ENCODE data around the gene LIM2.
"Not testable (repeated sequence)": the region's sequence is repeated elsewhere in the genome, so short reads cannot be mapped to it uniquely, and the experiment has no call there.

Gene LIM2

GRCh38 chr19:51407511-51408131 lies 19.8 kb upstream of the LIM2 start:
- no peak overlapping the region for H3K27ac Mint-ChIP-seq
- no peaks in the 10 kb centered on the region for H3K4me1 Mint-ChIP-seq
- peaks cover 5% of the 10 kb centered on the region for H3K36me3 Mint-ChIP-seq
- H3K9me3 Mint-ChIP-seq: peaks cover 10% of the 10 kb centered on the region
- peaks cover 7% of the 10 kb centered on the region for H3K27me3 Mint-ChIP-seq
- H3K4me3 Mint-ChIP-seq: no peak overlapping the region

DNA sequence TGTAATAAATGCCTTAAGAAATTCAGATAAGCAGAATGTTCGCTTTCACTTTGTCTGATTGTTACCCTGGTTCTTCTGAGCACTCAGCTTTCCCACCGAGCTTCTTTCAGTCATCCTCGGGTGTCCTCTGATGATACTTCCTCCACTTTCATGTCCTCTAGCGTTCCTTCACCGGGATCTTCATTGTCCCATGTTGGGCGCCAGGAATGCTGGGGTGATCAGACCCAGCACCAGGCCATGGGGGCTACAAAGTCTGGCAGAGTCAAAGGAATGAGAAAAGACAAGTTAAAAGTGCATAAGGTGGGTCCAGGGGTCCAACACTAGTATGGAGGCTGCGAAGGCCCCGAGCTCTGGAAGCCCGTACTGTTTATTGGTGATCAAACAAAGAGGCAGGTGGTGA lies 14.3 kb upstream of the LIM2 start:
- peaks cover 4% of the 10 kb centered on the region for H3K27me3 Mint-ChIP-seq
- no peak overlapping the region for H3K4me3 Mint-ChIP-seq

DNA sequence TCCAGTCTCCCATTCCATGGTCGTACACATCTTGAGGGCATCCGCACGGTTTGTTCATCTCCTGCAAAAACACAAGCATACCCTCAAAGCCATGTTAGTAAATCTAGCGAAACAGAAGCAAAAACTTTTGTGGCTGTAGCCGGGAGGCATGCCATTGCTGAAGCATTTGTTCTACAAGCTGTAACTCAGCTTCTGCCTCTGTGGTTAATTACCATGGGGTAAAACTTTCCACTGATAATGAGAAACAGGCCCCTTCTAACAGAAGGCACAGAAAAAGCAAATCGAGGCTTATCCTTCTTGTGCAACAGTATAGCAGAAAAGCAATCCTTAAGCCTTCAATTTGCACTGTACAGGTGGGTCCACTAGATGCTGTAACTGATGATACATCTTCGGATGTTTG lies 12.2 kb upstream of the LIM2 start:
- H3K36me3 Mint-ChIP-seq: peaks cover 13% of the 10 kb centered on the region
- not testable (repeated sequence) for H3K27me3 Mint-ChIP-seq, H3K4me3 Mint-ChIP-seq, H3K4me1 Mint-ChIP-seq, H3K27ac Mint-ChIP-seq
- H3K9me3 Mint-ChIP-seq: peaks cover 18% of the 10 kb centered on the region

More for the DNA sequence above, 14.3 kb upstream of the LIM2 start:
- peaks cover 13% of the 10 kb centered on the region for H3K36me3 Mint-ChIP-seq
- peaks cover 3% of the 10 kb centered on the region for H3K4me1 Mint-ChIP-seq
- H3K9me3 Mint-ChIP-seq: peaks cover 18% of the 10 kb centered on the region
- H3K27ac Mint-ChIP-seq: no peak overlapping the region

- Mint-ChIP-seq H3K4me1 (peaks cover 11% of the 10 kb centered on the region), H3K27ac (no peak overlapping the region), H3K9me3 (peaks cover 18% of the 10 kb centered on the region), H3K27me3 (peaks cover 2% of the 10 kb centered on the region), H3K4me3 (no peak overlapping the region), H3K36me3 (peaks cover 13% of the 10 kb centered on the region)
Measured at GRCh38 chr19:51399231-51399630, 11.5 kb upstream of the LIM2 start.

GRCh38 chr19:51398096-51398704 lies 10.4 kb upstream of the LIM2 start:
- H3K4me1 Mint-ChIP-seq: peaks cover 17% of the 10 kb centered on the region
- H3K27ac Mint-ChIP-seq: no peak overlapping the region
- H3K4me3 Mint-ChIP-seq: no peak overlapping the region
- no peaks in the 10 kb centered on the region for H3K27me3 Mint-ChIP-seq
- H3K9me3 Mint-ChIP-seq: peaks cover 13% of the 10 kb centered on the region
- peaks cover 10% of the 10 kb centered on the region for H3K36me3 Mint-ChIP-seq

DNA sequence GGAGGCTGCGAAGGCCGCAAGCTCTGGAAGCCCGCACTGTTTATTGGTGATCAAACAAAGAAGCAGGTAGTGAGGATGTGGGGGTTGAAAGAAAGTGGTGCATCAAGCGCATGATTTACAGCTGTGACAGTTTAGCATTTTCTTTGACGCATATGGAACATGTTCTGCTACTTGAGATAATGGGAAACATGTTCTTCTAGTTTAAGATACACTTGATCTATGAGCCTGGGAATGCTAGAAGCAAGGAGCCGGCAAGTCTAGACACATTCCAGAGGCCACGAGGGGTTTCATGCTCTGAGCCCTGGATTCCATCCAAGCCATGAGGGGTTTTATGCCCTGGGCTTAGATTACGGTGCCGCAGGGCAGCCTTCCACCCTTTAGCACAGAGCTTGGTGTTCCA lies 9.7 kb upstream of the LIM2 start:
- H3K4me1 Mint-ChIP-seq: peaks cover 21% of the 10 kb centered on the region
- not testable (repeated sequence) for H3K27ac Mint-ChIP-seq, H3K36me3 Mint-ChIP-seq, H3K27me3 Mint-ChIP-seq, H3K4me3 Mint-ChIP-seq, H3K9me3 Mint-ChIP-seq

DNA sequence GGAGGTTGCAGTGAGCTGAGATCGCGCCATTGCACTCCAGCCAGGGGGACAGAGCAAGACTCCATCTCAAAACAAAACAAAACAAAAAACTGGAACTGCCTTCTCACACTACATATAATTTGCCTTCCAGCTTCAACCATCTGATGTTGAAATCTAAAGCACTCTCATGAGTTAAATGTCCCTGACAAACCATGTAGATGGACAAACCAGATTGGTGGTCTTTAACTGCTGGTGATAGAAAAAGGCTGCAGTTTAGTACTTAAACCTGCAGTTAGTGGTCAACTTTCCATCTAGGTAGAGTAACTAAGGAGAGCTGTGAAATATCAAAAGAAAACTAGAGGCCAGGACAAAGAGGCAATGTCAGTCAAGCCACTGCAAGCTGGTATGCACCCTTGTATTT lies 8.4 kb upstream of the LIM2 start:
- Mint-ChIP-seq H3K9me3 (no peaks in the 10 kb centered on the region), H3K4me3 (no peak overlapping the region), H3K36me3 (peaks cover 1% of the 10 kb centered on the region), H3K27me3 (no peaks in the 10 kb centered on the region), H3K4me1 (peaks cover 25% of the 10 kb centered on the region), H3K27ac (no peak overlapping the region)

GRCh38 chr19:51394050-51394836 lies 6.5 kb upstream of the LIM2 start:
- H3K4me1 Mint-ChIP-seq: peaks cover 27% of the 10 kb centered on the region
- H3K9me3 Mint-ChIP-seq: no peaks in the 10 kb centered on the region

GRCh38 chr19:51392701-51393100 lies 4.9 kb upstream of the LIM2 start:
- peaks cover 24% of the 10 kb centered on the region for H3K4me1 Mint-ChIP-seq
- H3K4me3 Mint-ChIP-seq: peak overlapping the region; percentile 73
- H3K36me3 Mint-ChIP-seq: no peaks in the 10 kb centered on the region
- H3K9me3 Mint-ChIP-seq: no peaks in the 10 kb centered on the region
- H3K27ac Mint-ChIP-seq: peak overlapping the region; percentile 23
- no peaks in the 10 kb centered on the region for H3K27me3 Mint-ChIP-seq

More at GRCh38 chr19:51394050-51394836, 6.5 kb upstream of the LIM2 start:
- Mint-ChIP-seq H3K36me3 (no peaks in the 10 kb centered on the region), H3K27ac (peak overlapping the region; percentile 85), H3K4me3 (peak overlapping the region; percentile 88), H3K27me3 (no peaks in the 10 kb centered on the region)

DNA sequence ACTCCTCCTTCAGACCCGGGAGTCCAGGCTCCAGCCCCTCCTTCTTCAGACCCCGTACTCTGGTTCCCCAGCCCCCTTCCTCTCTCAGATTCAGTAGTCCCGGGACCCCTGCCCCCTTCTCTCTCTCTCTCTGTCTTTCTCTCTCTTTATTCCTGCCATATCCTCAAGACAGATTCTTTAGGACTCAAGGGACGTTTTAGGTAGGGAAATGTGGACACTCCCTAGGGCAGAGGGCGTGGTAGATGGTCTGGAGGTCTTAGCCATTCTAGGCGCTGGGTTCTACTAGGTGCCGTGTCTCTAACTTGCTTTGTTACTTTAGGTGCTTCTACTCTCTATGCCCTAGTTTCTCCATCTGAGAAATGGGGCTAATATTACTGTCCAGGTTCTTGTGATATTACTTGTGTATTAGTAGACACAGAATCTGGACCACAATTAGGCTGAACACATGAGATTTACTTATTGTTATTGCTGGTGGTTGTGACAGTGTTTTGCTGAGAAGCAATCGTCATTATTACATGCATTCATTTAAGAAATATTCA lies 3.4 kb upstream of the LIM2 start:
- Mint-ChIP-seq H3K36me3 (no peaks in the 10 kb centered on the region), H3K4me3 (peak overlapping the region; percentile 44), H3K27me3 (no peaks in the 10 kb centered on the region), H3K9me3 (no peaks in the 10 kb centered on the region), H3K4me1 (peaks cover 24% of the 10 kb centered on the region), H3K27ac (no peak overlapping the region)

DNA sequence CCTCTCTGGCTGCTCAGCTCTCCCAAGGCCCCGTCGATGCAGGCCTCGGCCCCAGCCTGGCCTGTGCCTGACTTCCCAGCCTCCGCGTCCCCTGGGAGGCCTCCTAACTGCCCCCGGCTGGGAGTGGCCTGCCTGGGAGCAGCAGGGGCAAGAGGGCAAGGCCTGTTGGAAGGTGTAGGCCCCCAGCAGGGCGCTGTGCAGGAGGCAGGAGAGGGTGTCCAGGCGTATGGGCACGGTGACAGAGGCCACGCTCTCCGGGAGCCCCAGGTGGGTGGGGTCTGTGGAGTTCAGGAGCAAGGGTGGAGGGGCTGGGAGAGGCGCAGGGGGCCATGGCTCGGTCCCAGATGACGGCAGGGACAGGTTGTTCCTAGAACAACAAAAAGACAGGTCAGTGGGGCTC lies 1.4 kb upstream of the LIM2 start:
- Mint-ChIP-seq H3K4me1 (peaks cover 15% of the 10 kb centered on the region), H3K4me3 (no peak overlapping the region), H3K27me3 (no peaks in the 10 kb centered on the region), H3K9me3 (no peaks in the 10 kb centered on the region), H3K36me3 (no peaks in the 10 kb centered on the region), H3K27ac (no peak overlapping the region)

DNA sequence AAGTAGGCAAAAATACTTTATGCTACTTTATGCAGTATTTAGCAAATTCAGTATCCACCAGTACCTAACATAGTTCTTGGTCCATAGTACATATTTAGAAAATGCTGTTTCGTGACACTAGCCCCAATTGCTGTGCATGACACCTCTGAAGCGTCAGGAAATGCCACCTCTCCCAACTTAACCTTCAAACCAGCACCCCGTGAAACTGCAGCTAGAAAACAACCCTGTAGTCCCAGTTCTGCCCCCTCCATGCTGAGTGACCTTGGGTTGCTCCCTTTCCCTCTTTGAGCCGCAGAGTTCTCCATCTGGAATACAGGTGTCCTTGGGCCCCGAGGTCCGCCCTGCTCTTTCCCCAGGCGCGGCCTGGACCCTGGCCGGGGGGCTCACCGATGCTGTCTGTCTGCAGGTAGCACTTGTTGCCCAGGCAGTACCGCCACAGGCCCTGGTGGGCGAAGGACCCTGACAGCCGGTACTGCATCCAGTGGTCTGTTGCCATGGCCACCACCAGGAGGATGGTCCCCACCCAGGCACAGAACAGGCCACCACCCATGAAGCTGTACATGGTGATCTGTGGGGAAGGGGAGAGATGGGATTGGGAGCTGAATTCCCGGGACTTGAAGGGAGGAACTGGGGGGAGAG lies 773 bp downstream of the LIM2 start:
- no peak overlapping the region for H3K27ac Mint-ChIP-seq
- H3K4me3 Mint-ChIP-seq: peak overlapping the region; percentile 49
- H3K9me3 Mint-ChIP-seq: no peaks in the 10 kb centered on the region
- no peaks in the 10 kb centered on the region for H3K36me3 Mint-ChIP-seq
- H3K4me1 Mint-ChIP-seq: peaks cover 7% of the 10 kb centered on the region
- no peaks in the 10 kb centered on the region for H3K27me3 Mint-ChIP-seq

DNA sequence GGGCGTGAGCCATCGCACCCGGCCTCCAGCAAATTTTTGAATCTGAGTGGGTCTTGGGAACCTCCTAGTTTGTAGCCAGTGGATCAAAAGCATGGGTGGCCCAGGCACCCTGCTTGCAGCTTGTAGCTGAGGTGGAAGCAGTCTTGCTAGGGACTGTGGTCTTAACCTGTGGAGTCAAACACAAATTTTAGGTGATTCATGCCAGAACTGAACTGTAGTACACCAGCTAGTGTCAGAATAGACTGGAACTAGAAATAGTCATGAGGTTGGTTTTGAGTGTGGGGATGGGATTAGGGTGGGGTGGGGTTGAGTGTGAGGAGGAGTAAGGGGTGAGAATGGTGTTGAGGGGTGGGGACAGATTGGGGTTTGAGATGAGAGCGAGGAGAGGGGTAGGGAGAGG lies 5.8 kb downstream of the LIM2 start:
- Mint-ChIP-seq H3K36me3 (peaks cover 2% of the 10 kb centered on the region), H3K27me3 (no peaks in the 10 kb centered on the region), H3K4me1 (peaks cover 12% of the 10 kb centered on the region), H3K9me3 (no peaks in the 10 kb centered on the region), H3K27ac (no peak overlapping the region), H3K4me3 (no peak overlapping the region)

GRCh38 chr19:51380379-51380778 lies 7.4 kb downstream of the LIM2 start:
- H3K27ac Mint-ChIP-seq: no peak overlapping the region
- peaks cover 2% of the 10 kb centered on the region for H3K36me3 Mint-ChIP-seq
- peaks cover 26% of the 10 kb centered on the region for H3K4me1 Mint-ChIP-seq
- no peak overlapping the region for H3K4me3 Mint-ChIP-seq
- H3K9me3 Mint-ChIP-seq: no peaks in the 10 kb centered on the region
- H3K27me3 Mint-ChIP-seq: no peaks in the 10 kb centered on the region

DNA sequence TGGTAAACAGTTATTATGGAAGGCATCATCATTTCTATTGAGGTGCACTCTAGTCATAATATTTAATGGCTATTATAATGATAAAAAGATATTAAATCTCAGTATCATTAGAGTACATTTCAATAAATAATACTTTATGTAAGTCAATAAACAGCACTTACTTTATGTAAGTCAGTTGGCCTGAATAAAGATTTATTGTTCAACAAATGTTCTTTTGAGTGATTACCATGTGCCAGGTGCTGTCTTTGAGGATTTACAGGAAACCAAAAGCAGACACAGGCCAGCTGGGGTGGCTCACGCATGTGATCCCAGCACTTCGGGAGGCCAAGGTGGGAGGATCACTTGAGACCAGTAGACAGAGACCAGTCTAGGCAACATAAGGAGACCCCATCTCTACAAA lies 10.4 kb downstream of the LIM2 start:
- Mint-ChIP-seq H3K4me3 (no peak overlapping the region), H3K4me1 (peaks cover 53% of the 10 kb centered on the region), H3K27me3 (no peaks in the 10 kb centered on the region), H3K36me3 (peaks cover 2% of the 10 kb centered on the region), H3K27ac (no peak overlapping the region), H3K9me3 (no peaks in the 10 kb centered on the region)

All from activated naive CD4-positive, alpha-beta T cell treated with anti-CD3 and anti-CD28 coated beads, Interleukin-2, amount 50 U/mL, for 24 hours (primary cell).